K562 (cell line): Measurements from ENCODE around the gene KCNJ14. TPM values are rescaled to one million over a fixed set of nuclear protein-coding genes. Genes with fewer than 3 reads are reported as not detected.

Experiments
- ATF7 ChIP-seq: fragments of 450-650 bp; IDR thresholded peaks from 2 replicates; pipeline ENCODE4 v1.7.1; 2014; ENCODE audit warnings: mild to moderate bottlenecking, moderate library complexity
- BRD9 ChIP-seq: fragments of 450-650 bp; IDR thresholded peaks from 2 replicates; pipeline ENCODE4 v1.6.1; 2018; ENCODE audit warnings: low read depth; ENCODE audit not compliant: partially characterized antibody
- DPF2 ChIP-seq: fragments of 450-650 bp; IDR thresholded peaks from 2 replicates; pipeline ENCODE4 v1.6.1; 2016
- HDAC1 ChIP-seq, 2 experiments: fragments of 450-650 bp; IDR thresholded peaks; 2 replicates each; pipeline ENCODE4 v1.6.1; 2016 to 2017; ENCODE audit warnings: inconsistent platforms in 1 of 2, mild to moderate bottlenecking in 1 of 2, moderate library complexity in 1 of 2
- JUND ChIP-seq, 2 experiments: IDR thresholded peaks; 2 replicates in 1 of 2; 3 replicates in 1 of 2; pipeline ENCODE4 v1.6.1; 2011; ENCODE audit warnings: borderline replicate concordance in 2 of 2, low read depth in 2 of 2, low read length in 2 of 2, improper control_type of control experiment in 1 of 2, missing biosample characterization in 1 of 2, missing genetic modification characterization in 1 of 2, missing genetic modification reagents in 1 of 2
- KDM4B ChIP-seq, 2 experiments: fragments of 450-650 bp in 1 of 2; sonication (generic) in 1 of 2; IDR thresholded peaks; 2 replicates each; pipeline ENCODE4 v1.6.1; 2016 to 2017; ENCODE audit warnings: borderline replicate concordance in 2 of 2, antibody characterized with exemption in 1 of 2, low read depth in 1 of 2, mild to moderate bottlenecking in 1 of 2
- LARP7 ChIP-seq: fragments of 450-650 bp; IDR thresholded peaks from 2 replicates; pipeline ENCODE4 v1.6.1; 2016
- MAFG ChIP-seq: fragments of 450-650 bp; conservative IDR thresholded peaks from 2 replicates; pipeline ENCODE4 v1.6.1; 2016; ENCODE audit warnings: missing genetic modification characterization, missing compliant biosample characterization
- POLR3A ChIP-seq: IDR thresholded peaks from 2 replicates; pipeline ENCODE4 v1.6.1; 2011; ENCODE audit warnings: borderline replicate concordance, mild to moderate bottlenecking, moderate library complexity; ENCODE audit not compliant: insufficient read length, insufficient read depth; ENCODE audit errors: extremely low read depth
- TEAD4 ChIP-seq, 2 experiments: sonication (generic) in 1 of 2; formaldehyde crosslinking in 1 of 2; IDR thresholded peaks; 2 replicates each; pipeline versions ENCODE4 v1.6.1 to v1.8.0; 2012 to 2022; ENCODE audit warnings: borderline replicate concordance in 1 of 2, inconsistent platforms in 1 of 2, low read length in 1 of 2, mild to moderate bottlenecking in 1 of 2, missing genetic modification reagents in 1 of 2
- polyA plus RNA-seq, 8 experiments: library from polyadenylated mRNA; depleted of rRNA in 4 of 8; stranded (reverse) in 5 of 8; unstranded in 3 of 8; fragments of >200 nt; fragmentation: Nextera tagmentation in 2 of 8; fragmentation: Illumina TruSeq in 1 of 8; extraction: Ambion mirVana in 2 of 8; extraction: Trizol in 1 of 8; gene quantifications; 2 replicates each; pipeline versions ENCODE4 v1.2.1 to v1.2.3, GENCODE V29; 2011 to 2014; ENCODE audit warnings: inconsistent platforms in 1 of 8, missing spikeins in 1 of 8
- total RNA-seq, 7 experiments: library from RNA; depleted of rRNA in 6 of 7; stranded (reverse); fragments of >200 nt in 6 of 7; fragmentation: Illumina TruSeq in 2 of 7; extraction: Trizol in 2 of 7; gene quantifications; 2 replicates each; pipeline versions ENCODE4 v1.2.1 to v1.2.3, GENCODE V29; 2011 to 2021; ENCODE audit warnings: low replicate concordance in 1 of 7
- TF ChIP-seq, protein P1 (sequence below): fragments of 450-650 bp; formaldehyde crosslinking; IDR thresholded peaks from 2 replicates; pipeline ENCODE4 v1.4.0; 2022; ENCODE audit warnings: missing genetic modification characterization
- TF ChIP-seq, protein P2 (sequence below): fragments of 200-800 bp; sonication (Bioruptor generic); IDR thresholded peaks from 2 replicates; pipeline ENCODE4 v1.6.1; 2017; ENCODE audit warnings: missing genetic modification characterization, missing compliant biosample characterization
- TF ChIP-seq, protein P3 (sequence below): fragments of 450-650 bp; IDR thresholded peaks from one replicate; pipeline ENCODE4 v1.6.1; 2018; ENCODE audit warnings: mild to moderate bottlenecking, moderate library complexity; ENCODE audit not compliant: partially characterized antibody
- TF ChIP-seq, protein P4 (sequence below): IDR thresholded peaks from 3 replicates; pipeline ENCODE4 v1.6.1; 2011; ENCODE audit warnings: borderline replicate concordance, mild to moderate bottlenecking; ENCODE audit not compliant: insufficient read length, insufficient read depth
- TF ChIP-seq, protein P5 (sequence below), 2 experiments: fragments of 450-650 bp; conservative IDR thresholded peaks; 2 replicates each; pipeline ENCODE4 v1.6.1; 2017; ENCODE audit warnings: mild to moderate bottlenecking in 2 of 2, moderate library complexity in 2 of 2

The KCNJ14 gene
- total and polyA plus RNA-seq, 9 of the 15 experiments (the other 6 are each of a cell fraction or from before 2014, with no cell fraction given), result 0.15 to 1.6 (median 0.49) TPM

DNA sequence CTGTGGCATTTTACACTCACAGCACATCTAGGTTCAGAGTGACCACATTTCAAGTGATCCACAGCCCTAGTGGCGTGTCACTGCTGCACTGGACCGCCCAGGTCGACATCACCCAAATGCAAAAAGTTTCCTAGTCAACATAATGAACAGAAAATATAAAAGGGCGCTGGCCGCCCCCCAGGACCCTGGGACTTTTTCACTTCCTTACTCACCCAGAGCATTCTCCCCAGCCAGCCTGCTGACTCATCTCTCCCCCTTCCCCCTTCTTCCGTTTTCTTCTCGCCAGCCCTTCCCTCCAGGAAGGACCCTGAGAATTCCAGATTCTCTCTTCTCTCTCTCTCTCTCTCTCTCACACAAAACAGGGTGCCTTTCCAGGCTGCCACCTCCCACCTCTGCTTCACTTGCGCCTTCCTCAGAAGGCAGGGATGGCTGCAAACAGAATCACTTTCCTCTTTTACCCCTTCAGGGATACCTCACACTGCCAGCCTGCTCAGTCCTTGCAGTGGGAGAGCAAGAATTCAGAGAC lies 30.6 kb upstream of the KCNJ14 start (continued):
- TF ChIP-seq JUND (IDR thresholded peaks at IDR 0.05; ENCODE audit: borderline replicate concordance, low read depth, low read length), result peak; percentile 92
- TF ChIP-seq JUND (tag; IDR thresholded peaks at IDR 0.05; ENCODE audit: borderline replicate concordance, low read depth, low read length), result peak; percentile 84; the same call in 2 of the 3 replicates
- peak; percentile 53 for TF ChIP-seq ATF7
- TF ChIP-seq KDM4B (IDR thresholded peaks at IDR 0.05; ENCODE audit: borderline replicate concordance in 2 of 2, low read depth in 1 of 2), result no peak
- TF ChIP-seq, protein P1, sequence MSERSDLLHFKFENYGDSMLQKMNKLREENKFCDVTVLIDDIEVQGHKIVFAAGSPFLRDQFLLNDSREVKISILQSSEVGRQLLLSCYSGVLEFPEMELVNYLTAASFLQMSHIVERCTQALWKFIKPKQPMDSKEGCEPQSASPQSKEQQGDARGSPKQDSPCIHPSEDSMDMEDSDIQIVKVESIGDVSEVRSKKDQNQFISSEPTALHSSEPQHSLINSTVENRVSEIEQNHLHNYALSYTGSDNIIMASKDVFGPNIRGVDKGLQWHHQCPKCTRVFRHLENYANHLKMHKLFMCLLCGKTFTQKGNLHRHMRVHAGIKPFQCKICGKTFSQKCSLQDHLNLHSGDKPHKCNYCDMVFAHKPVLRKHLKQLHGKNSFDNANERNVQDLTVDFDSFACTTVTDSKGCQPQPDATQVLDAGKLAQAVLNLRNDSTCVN, result no peak
- TF ChIP-seq, protein P2, sequence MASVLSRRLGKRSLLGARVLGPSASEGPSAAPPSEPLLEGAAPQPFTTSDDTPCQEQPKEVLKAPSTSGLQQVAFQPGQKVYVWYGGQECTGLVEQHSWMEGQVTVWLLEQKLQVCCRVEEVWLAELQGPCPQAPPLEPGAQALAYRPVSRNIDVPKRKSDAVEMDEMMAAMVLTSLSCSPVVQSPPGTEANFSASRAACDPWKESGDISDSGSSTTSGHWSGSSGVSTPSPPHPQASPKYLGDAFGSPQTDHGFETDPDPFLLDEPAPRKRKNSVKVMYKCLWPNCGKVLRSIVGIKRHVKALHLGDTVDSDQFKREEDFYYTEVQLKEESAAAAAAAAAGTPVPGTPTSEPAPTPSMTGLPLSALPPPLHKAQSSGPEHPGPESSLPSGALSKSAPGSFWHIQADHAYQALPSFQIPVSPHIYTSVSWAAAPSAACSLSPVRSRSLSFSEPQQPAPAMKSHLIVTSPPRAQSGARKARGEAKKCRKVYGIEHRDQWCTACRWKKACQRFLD (CRISPR knock-in tag), result 0 out of 2 replicates have a peak, but pooled peaks have one; percentile 19
- peak; percentile 73 for TF ChIP-seq BRD9
- TF ChIP-seq MAFG (tag), result peak; percentile 85
- TF ChIP-seq, protein P3, sequence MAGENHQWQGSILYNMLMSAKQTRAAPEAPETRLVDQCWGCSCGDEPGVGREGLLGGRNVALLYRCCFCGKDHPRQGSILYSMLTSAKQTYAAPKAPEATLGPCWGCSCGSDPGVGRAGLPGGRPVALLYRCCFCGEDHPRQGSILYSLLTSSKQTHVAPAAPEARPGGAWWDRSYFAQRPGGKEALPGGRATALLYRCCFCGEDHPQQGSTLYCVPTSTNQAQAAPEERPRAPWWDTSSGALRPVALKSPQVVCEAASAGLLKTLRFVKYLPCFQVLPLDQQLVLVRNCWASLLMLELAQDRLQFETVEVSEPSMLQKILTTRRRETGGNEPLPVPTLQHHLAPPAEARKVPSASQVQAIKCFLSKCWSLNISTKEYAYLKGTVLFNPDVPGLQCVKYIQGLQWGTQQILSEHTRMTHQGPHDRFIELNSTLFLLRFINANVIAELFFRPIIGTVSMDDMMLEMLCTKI, result no peak
- TF ChIP-seq, protein P4, sequence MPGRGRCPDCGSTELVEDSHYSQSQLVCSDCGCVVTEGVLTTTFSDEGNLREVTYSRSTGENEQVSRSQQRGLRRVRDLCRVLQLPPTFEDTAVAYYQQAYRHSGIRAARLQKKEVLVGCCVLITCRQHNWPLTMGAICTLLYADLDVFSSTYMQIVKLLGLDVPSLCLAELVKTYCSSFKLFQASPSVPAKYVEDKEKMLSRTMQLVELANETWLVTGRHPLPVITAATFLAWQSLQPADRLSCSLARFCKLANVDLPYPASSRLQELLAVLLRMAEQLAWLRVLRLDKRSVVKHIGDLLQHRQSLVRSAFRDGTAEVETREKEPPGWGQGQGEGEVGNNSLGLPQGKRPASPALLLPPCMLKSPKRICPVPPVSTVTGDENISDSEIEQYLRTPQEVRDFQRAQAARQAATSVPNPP, result no peak
- peak in 1 of 2 experiments; percentile 54; a peak in 1 of 4 replicates for TF ChIP-seq HDAC1 (IDR thresholded peaks at IDR 0.05)
- TF ChIP-seq TEAD4 (IDR thresholded peaks at IDR 0.05; ENCODE audit: low read length), result 0 out of 2 replicates have a peak, but pooled peaks have one; percentile 22
- TF ChIP-seq TEAD4 (CRISPR knock-in tag; IDR thresholded peaks at IDR 0.05; ENCODE audit: borderline replicate concordance), result no peak
- no peak for TF ChIP-seq LARP7
- TF ChIP-seq DPF2, result peak; percentile 89
- TF ChIP-seq POLR3A, result no peak
- TF ChIP-seq, protein P5, sequence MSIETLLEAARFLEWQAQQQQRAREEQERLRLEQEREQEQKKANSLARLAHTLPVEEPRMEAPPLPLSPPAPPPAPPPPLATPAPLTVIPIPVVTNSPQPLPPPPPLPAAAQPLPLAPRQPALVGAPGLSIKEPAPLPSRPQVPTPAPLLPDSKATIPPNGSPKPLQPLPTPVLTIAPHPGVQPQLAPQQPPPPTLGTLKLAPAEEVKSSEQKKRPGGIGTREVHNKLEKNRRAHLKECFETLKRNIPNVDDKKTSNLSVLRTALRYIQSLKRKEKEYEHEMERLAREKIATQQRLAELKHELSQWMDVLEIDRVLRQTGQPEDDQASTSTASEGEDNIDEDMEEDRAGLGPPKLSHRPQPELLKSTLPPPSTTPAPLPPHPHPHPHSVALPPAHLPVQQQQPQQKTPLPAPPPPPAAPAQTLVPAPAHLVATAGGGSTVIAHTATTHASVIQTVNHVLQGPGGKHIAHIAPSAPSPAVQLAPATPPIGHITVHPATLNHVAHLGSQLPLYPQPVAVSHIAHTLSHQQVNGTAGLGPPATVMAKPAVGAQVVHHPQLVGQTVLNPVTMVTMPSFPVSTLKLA (conservative IDR thresholded peaks at IDR 0.05), result no peak
